Measurements from ENCODE around the gene KCNIP1. TPM values are rescaled to one million over a fixed set of nuclear protein-coding genes. Genes with fewer than 3 reads are reported as not detected.

Gene KCNIP1
- total RNA-seq, 1 donor from 2014 or later: 8.7 TPM

- no peak for DNase-seq (ENCODE audit: low spot score)
- no peaks in the 10 kb centered on the region for H3K36me3 Mint-ChIP-seq (ENCODE audit: low read depth)
- no peak overlapping the region for H3K4me3 Mint-ChIP-seq (ENCODE audit: unreplicated experiment)
- H3K9me3 Mint-ChIP-seq (ENCODE audit: low read depth): no peaks in the 10 kb centered on the region
- H3K27me3 Mint-ChIP-seq (ENCODE audit: low read depth): no peaks in the 10 kb centered on the region
- peak; percentile 67 for TF ChIP-seq CTCF (IDR thresholded peaks at IDR 0.05)
- H3K27ac Mint-ChIP-seq (ENCODE audit: unreplicated experiment): peak overlapping the region; percentile 28
- H3K4me1 Mint-ChIP-seq (ENCODE audit: low read depth): peaks cover 50% of the 10 kb centered on the region
Observed at GRCh38 chr5:170508660-170509347, 5.0 kb downstream of the KCNIP1 start.

GRCh38 chr5:170509348-170509660, 5.5 kb downstream of the KCNIP1 start:
- H3K27me3 Mint-ChIP-seq (ENCODE audit: low read depth): no peaks in the 10 kb centered on the region
- no peaks in the 10 kb centered on the region for H3K36me3 Mint-ChIP-seq (ENCODE audit: low read depth)
- H3K4me3 Mint-ChIP-seq (ENCODE audit: unreplicated experiment): no peak overlapping the region
- TF ChIP-seq CTCF (IDR thresholded peaks at IDR 0.05): no peak
- peaks cover 51% of the 10 kb centered on the region for H3K4me1 Mint-ChIP-seq (ENCODE audit: low read depth)
- H3K27ac Mint-ChIP-seq (ENCODE audit: unreplicated experiment): no peak overlapping the region
- no peak for DNase-seq (ENCODE audit: low spot score)
- no peaks in the 10 kb centered on the region for H3K9me3 Mint-ChIP-seq (ENCODE audit: low read depth)

- Mint-ChIP-seq H3K9me3 (ENCODE audit: low read depth) (no peaks in the 10 kb centered on the region), H3K27ac (ENCODE audit: unreplicated experiment) (no peak overlapping the region), H3K36me3 (ENCODE audit: low read depth) (no peaks in the 10 kb centered on the region), H3K4me1 (ENCODE audit: low read depth) (peaks cover 47% of the 10 kb centered on the region), H3K27me3 (ENCODE audit: low read depth) (no peaks in the 10 kb centered on the region), H3K4me3 (ENCODE audit: unreplicated experiment) (no peak overlapping the region)
- DNase-seq (ENCODE audit: low spot score): no peak
- TF ChIP-seq CTCF (IDR thresholded peaks at IDR 0.05): no peak
Observed at GRCh38 chr5:170510126-170510525, 6.3 kb downstream of the KCNIP1 start.

- Mint-ChIP-seq H3K9me3 (ENCODE audit: low read depth) (no peaks in the 10 kb centered on the region), H3K36me3 (ENCODE audit: low read depth) (no peaks in the 10 kb centered on the region), H3K27ac (ENCODE audit: unreplicated experiment) (no peak overlapping the region), H3K4me1 (ENCODE audit: low read depth) (peaks cover 42% of the 10 kb centered on the region), H3K27me3 (ENCODE audit: low read depth) (no peaks in the 10 kb centered on the region), H3K4me3 (ENCODE audit: unreplicated experiment) (no peak overlapping the region)
- TF ChIP-seq CTCF (IDR thresholded peaks at IDR 0.05): no peak
- DNase-seq (ENCODE audit: low spot score): no peak
Observed at GRCh38 chr5:170510559-170510958, 6.7 kb downstream of the KCNIP1 start.

GRCh38 chr5:170511551-170512258, 7.9 kb downstream of the KCNIP1 start:
- peaks cover 34% of the 10 kb centered on the region for H3K4me1 Mint-ChIP-seq (ENCODE audit: low read depth)
- no peaks in the 10 kb centered on the region for H3K36me3 Mint-ChIP-seq (ENCODE audit: low read depth)
- H3K27me3 Mint-ChIP-seq (ENCODE audit: low read depth): no peaks in the 10 kb centered on the region
- no peak overlapping the region for H3K4me3 Mint-ChIP-seq (ENCODE audit: unreplicated experiment)
- H3K27ac Mint-ChIP-seq (ENCODE audit: unreplicated experiment): no peak overlapping the region
- H3K9me3 Mint-ChIP-seq (ENCODE audit: low read depth): no peaks in the 10 kb centered on the region
- no peak for DNase-seq (ENCODE audit: low spot score)
- no peak for TF ChIP-seq CTCF (IDR thresholded peaks at IDR 0.05)
